C1 segment of cervical spinal cord (tissue), 14 donors: Measurements from ENCODE around the gene CCSER1.
A peak's percentile ranks its signal among the peaks of the same experiment; 100 is the strongest.
"Not testable (repeated sequence)": the region's sequence is repeated elsewhere in the genome, so short reads cannot be mapped to it uniquely, and the experiment has no call there.

Experiments
- DNase-seq, 14 donors: peaks; one replicate each; lab custom pipeline; 2025; lab: John Stamatoyannopoulos, UW

Gene CCSER1

GRCh38 chr4:91358016-91358415 is 1230.8 kb downstream of the CCSER1 start:
- not testable (repeated sequence) for DNase-seq

DNA sequence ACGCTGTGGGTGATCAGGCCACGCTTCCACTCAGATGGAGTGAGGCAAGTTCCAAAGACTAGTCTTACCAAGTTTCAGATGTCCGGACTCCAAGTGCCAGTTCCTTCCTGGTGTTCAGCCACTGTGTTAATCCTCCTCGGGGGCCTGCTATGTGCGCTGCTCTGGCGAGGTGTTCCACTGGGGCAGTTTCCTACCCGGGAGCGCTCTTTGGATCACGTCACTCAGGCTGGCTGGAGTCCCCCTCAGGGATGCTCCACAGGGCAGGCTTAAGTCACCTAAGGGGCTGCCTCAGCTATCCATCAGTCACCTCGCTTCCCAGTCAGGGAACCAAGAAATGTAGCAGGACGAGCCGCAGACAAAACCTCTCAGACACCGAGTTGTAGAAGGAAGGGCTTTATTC is 1231.4 kb downstream of the CCSER1 start:
- DNase-seq = not testable (repeated sequence)

DNA sequence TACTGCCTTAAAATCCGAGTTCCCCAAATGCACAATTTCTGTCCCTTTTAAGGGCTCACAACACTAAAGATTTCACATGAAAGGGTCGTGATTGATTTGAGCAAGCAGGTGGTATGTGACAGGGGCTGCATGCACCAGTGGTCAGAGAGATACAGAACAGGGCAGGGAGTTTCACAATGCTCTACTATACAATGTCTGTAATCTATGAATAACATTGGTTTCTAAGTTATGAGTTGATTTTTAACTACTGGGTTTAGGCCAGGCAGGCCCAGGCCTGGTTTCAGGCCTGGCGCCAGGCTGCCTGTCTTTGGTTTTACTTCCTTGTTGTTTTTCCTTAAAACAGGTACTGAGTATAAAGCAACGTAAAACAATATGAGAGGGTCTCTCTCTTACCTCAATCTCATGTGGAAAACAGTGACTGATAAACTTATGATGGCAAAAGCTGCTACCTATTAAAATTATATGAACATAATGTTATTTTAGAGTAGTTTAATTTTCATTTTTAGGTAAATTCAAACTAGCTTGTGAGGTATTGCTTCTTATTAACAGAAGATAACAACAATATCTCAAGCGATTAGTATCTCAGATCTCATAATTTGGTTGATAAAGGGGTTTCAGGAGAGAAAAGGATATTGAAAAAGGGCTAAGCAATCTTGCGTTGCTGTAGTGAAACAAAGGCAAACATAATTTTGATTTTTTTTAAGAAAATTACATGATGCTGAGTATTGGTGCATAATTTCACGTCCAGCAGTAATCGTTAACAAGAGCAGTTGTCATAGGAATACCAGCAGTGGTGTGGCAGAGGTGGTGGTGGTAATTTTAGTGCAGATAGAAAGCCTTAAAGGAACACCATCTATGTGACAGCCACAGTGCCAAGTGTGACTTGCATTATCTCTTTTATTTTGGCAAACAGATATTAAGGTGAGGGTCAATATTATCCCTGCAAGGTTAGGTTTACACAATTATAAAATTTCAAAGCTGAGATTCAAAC is 1232.1 kb downstream of the CCSER1 start:
- no peak for DNase-seq

DNA sequence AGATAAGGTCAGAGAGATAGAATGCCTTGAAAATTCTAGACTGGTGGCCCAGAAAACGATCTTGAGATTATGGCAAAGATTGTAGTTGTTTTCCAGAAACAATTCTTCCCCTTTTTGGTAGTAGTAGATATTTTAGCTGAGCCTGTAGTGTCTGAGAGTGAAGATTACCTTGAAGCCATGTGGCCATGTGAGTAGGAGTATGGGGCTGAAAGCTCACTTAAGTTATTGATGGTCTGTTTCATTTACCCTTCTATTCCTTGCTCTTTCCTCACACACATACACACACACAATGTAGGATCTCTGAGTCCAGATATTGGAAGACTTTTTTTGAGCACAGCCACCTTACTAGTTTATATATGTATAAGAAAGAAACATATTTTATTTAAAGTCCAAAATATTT is 1234.9 kb downstream of the CCSER1 start:
- no peak for DNase-seq

DNA sequence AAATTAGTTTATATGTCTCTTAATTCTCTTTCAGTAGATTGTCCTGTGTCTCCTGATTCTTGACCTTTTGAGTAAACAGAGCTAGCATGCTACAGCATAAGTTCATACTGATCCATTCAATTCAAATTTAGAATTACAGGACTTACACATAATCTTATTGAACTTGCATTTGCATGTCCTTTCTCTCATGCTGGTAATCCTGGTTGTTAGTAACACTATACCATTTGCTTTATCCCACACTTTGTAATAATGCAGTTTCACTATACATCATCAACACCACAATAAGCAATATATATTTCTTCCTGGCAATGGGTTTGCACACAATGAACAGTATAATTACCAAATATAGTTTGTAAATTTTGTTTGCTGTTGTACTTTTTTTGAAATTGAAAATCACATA is 1239.4 kb downstream of the CCSER1 start:
- no peak for DNase-seq

- no peak for DNase-seq
These were observed 1241.9 kb downstream of the CCSER1 start for GRCh38 chr4:91369116-91369515.

DNA sequence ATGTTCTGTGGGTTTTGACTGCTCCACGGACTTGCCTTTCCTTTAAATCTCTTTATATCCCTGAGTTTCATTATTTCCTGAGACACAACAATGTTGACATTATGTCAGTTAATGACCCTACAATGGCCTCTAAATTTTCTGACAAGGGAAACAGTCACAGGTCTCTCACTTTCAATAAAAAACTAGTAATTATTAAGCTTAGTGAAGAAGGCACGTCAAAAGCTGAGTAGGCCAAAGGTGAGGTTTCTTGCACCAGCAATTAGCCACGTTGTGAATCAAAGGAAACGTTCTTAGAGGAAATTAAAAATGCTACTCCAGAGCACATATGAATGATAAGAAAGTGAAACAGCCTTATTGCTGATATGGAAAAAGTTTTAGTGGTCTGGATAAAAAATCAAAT is 1246.4 kb downstream of the CCSER1 start:
- no peak for DNase-seq

DNA sequence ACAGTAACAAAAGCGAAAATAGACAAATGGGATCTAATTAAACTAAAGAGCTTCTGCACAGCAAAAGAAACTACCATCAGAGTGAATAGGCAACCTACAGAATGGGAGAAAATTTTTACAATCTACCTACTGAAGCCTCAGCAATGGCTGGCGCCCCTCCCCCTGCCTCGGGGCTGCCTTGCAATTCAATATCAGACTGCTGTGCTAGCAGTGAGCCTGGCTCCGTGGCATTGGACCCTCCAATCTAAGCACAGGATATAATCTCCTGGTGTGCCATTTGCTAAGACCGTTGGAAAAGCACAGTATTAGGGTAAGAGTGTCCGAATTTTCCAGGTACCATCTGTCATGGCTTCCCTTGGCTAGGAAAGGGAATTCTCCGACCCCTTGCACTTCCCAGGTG is 1278.2 kb downstream of the CCSER1 start:
- not testable (repeated sequence) for DNase-seq

DNA sequence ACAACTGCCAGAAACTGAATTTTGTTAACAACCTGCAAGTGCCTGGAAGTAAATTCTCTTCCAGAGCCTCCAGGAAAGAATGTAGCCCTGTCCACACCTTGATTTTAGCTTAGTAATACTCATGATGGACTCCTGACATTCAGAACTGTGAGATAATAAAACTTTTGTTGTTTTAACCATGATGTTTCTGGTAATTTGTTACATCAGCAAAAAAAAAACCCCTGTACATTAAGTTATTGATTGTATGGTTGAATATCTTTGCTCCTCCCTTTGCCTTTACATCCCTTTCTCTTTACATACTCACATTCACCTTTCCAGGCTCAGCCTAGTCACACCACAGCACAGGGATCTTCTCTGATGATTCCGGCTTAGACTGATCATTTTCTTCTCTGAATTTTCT is 1294.8 kb downstream of the CCSER1 start:
- no peak for DNase-seq

DNA sequence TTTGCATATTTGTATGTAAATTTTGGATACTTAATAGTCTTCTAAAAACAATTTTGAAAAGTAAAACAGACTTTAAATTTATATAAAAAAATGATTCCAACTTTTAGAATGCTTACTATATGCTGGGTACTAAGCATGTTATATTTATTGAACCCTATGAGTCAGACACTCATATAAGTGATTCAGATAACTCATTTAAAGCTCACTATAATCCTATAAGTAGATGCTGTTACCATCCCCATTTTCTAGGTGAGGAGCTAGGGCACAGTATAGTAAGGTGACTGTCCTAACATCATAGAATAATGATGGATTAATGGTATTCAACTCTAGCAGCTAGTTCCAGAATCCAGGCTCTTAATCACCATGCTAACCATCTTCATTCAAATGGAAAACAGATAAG is 1299.5 kb downstream of the CCSER1 start:
- DNase-seq = no peak

DNA sequence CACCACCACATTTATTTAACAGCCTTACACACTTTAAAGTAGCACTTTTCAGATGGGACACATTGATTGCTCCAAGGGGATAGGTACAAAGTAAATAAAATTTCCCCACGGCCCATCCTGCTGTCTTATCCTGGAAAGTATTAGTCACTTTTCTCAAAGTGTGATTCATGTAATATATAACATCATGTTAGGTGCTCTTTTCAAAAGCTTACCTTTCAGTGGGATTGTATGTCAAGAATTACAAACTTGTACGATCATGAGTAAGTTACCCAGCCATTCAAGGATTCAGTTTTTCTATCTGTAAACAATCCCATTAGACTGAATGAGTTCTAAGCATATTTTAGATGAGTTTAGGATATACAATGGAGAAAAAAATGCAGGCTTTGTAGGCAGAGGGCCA is 1300.0 kb downstream of the CCSER1 start:
- no peak for DNase-seq

DNA sequence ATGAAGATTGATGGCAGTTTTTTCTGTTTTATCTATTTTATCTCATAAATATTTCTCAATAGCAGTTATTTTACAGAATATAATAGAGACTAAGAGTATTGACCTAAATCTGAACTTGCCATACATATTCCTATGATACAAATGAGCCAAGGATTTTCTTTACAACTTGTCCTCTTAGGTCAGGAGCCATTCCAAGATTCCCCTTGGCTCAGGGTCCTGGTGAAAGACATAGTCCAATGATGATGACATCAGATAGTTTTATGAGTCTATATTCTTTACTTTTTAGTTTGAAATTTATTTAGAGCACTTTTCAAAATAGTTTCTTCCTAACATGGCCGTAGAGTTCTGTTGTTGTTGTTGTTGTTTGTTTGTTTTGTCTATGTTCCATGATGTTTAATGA is 1307.4 kb downstream of the CCSER1 start:
- no peak for DNase-seq

DNA sequence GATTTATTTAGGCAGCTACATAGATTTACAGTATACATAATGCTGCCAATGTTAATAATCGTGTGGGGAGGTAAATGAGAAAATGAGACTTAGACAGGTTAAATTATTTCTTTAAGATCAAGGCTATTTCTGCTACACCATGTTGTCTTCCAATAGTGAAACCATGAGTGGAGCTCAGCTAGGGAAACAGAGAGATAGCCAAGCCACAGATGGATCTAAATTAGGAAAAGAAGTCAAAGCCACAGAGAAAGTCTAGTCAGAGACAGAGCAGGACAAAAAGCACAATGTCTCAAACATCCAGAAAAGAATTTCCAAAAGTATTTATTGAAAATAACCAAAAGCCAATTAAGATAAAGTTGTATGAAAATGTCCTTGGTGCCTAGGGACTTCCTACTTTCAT is 1309.4 kb downstream of the CCSER1 start:
- DNase-seq = no peak

- no peak for DNase-seq
These were observed 1320.0 kb downstream of the CCSER1 start for GRCh38 chr4:91447168-91447567.

DNA sequence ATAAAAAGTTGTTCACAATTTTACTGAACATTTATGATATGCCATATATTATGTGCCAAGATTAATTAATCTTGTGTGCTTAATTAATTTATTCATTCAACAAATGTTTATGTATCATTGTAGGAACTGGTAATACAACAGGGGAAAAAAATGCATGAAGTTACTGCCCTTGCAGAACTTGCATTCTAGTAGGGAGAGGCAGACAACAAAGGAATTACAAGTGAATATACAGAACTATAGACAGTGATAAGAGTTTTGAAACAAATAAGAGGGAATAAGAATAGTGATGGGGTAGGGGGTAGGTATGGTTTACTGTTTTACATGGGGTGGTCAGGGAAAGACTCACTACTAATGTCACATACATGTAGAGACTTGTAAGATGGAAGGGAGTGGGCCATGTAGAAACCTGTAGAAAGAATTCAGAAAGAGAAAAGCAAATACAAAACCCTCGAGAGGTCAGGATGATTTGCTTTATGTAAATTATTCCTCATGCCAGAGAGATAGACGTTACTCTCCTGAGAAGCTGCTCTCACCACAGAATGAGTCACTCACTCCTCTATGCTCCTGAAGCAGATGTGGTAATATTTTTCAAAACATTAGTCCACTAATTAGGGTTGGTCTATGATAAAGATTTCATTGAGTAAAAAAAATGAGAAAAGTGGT is 1321.6 kb downstream of the CCSER1 start:
- DNase-seq = no peak

GRCh38 chr4:91454111-91454510 is 1326.9 kb downstream of the CCSER1 start:
- DNase-seq = no peak

GRCh38 chr4:91462566-91462965 is 1335.4 kb downstream of the CCSER1 start:
- DNase-seq = not testable (repeated sequence)

- peak in 1 of 14 donors; percentile 51 for DNase-seq
These were observed 1343.5 kb downstream of the CCSER1 start for GRCh38 chr4:91470671-91471070.

DNA sequence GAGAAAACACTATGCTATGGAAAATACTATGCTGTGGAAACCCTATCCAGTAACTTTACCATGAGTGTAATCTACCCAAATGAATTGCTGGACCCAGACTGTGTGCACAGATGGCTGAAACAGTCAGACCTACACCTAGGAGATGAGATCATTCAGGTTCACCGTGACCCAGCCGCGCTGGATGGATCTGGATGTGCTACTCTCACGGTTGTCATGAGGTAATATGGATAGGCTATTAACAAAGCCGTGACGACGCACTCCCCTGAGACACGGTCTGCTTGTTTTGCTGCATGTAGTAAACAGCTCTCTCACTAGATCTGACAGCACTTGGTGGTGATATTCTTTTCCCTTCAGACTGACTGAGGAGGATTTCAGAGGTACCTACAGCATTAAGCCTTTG is 1344.1 kb downstream of the CCSER1 start:
- DNase-seq = peak in 3 of 14 donors; percentile 2 to 97 (median 35)

GRCh38 chr4:91472046-91472445 is 1344.9 kb downstream of the CCSER1 start:
- DNase-seq = peak in 1 of 14 donors; percentile 29

GRCh38 chr4:91485415-91485814 is 1358.2 kb downstream of the CCSER1 start:
- peak in 1 of 14 donors; percentile 3 for DNase-seq

DNA sequence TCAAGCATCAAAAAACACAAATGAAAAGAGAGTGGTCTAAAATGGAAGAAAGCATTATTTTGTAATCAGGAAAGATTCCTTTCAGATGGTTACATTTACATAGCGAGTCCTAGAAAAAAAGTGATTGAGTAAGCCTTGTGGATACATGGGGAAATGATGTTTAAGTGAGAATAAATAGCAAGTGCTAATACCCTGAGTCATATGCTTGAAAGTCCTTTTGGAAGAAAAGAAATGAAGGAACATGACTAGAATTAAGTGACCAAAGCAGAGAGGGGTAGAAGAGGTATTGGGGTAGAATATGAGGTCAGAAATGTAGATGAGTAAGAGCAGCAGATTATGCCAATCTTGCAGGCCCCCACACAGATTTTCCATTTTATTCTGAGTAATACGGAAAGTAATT is 1361.8 kb downstream of the CCSER1 start:
- no peak for DNase-seq

- no peak for DNase-seq
These were observed 1370.7 kb downstream of the CCSER1 start for GRCh38 chr4:91497892-91498291.
